PFSK-1 (cell line): ENCODE data around the gene KDM4C.

Source experiments
- FOXP2 ChIP-seq: optimal IDR thresholded peaks from 2 replicates; pipeline ENCODE3; 2011; ENCODE audit warnings: borderline replicate concordance, control low read depth, inconsistent platforms; ENCODE audit not compliant: insufficient read depth; ENCODE audit errors: extremely low read length, extremely low read depth
- POLR2AphosphoS5 ChIP-seq: IDR thresholded peaks from 2 replicates; pipeline ENCODE4 v1.6.1; 2012; ENCODE audit warnings: low read depth, mild to moderate bottlenecking, control low read depth, low read length, moderate library complexity
- REST ChIP-seq, 2 experiments: IDR thresholded peaks; 2 replicates each; pipeline versions ENCODE4 v1.6.1 to v1.8.0; 2011 to 2012; ENCODE audit warnings: low read depth in 2 of 2, low read length in 2 of 2, control low read depth in 1 of 2, inconsistent platforms in 1 of 2, mild to moderate bottlenecking in 1 of 2, moderate library complexity in 1 of 2; ENCODE audit not compliant: insufficient read depth in 1 of 2
- SIN3A ChIP-seq: IDR thresholded peaks from 2 replicates; pipeline ENCODE4 v1.6.1; 2012; ENCODE audit warnings: mild to moderate bottlenecking, low read length, moderate library complexity, borderline replicate concordance; ENCODE audit not compliant: insufficient read depth
- TAF1 ChIP-seq: IDR thresholded peaks from 2 replicates; pipeline ENCODE4 v1.6.1; 2012; ENCODE audit warnings: low read length, control low read depth, borderline replicate concordance; ENCODE audit not compliant: insufficient read depth

The KDM4C gene

GRCh38 chr9:6944093-6944551, 186.3 kb downstream of the KDM4C start:
- TF ChIP-seq TAF1 (no peak), SIN3A (no peak), REST (IDR thresholded peaks at IDR 0.05; ENCODE audit: insufficient read depth in 1 of 2, low read depth in 2 of 2, low read length in 2 of 2) (no peak), FOXP2 (no peak), POLR2AphosphoS5 (no peak)

GRCh38 chr9:6944896-6945295, 187.1 kb downstream of the KDM4C start:
- TF ChIP-seq TAF1 (no peak), REST (IDR thresholded peaks at IDR 0.05; ENCODE audit: insufficient read depth in 1 of 2, low read depth in 2 of 2, low read length in 2 of 2) (no peak), FOXP2 (no peak), POLR2AphosphoS5 (no peak), SIN3A (no peak)

GRCh38 chr9:6945816-6946215, 188.0 kb downstream of the KDM4C start:
- TF ChIP-seq FOXP2 (no peak), SIN3A (no peak), POLR2AphosphoS5 (no peak), TAF1 (no peak), REST (IDR thresholded peaks at IDR 0.05; ENCODE audit: insufficient read depth in 1 of 2, low read depth in 2 of 2, low read length in 2 of 2) (no peak)

- TF ChIP-seq POLR2AphosphoS5 (no peak), FOXP2 (no peak), TAF1 (no peak), SIN3A (no peak), REST (IDR thresholded peaks at IDR 0.05; ENCODE audit: insufficient read depth in 1 of 2, low read depth in 2 of 2, low read length in 2 of 2) (no peak)
Measured at GRCh38 chr9:6946583-6947166, 188.9 kb downstream of the KDM4C start.
